SK-N-SH (cell line): ENCODE data around the gene MINDY4. TPM values are rescaled to one million over a fixed set of nuclear protein-coding genes. Genes with fewer than 3 reads are reported as not detected.

ENCODE experiments used
- CTCF ChIA-PET: fragments of 300-600, 350-600 bp; formaldehyde crosslinking; extraction: SDS; loops from one replicate; lab custom pipeline; 2021; lab: Yijun Ruan, JAX
- POLR2A ChIA-PET: fragments of 350-600 bp; sonication (Branson Sonifier 250); formaldehyde crosslinking; extraction: SDS; loops from one replicate; lab custom pipeline; 2020; ENCODE audit warnings: antibody characterized with exemption, inconsistent platforms; lab: Yijun Ruan, JAX
- DNase-seq: peaks from one replicate; pipeline ENCODE4 v3.0.0; 2012
- H2AFZ ChIP-seq: fragments of 200-600 bp; sonication (generic); 2 replicates; pipeline ENCODE4 v1.8.1; 2016; ENCODE audit warnings: antibody characterized with exemption, mild to moderate bottlenecking, low read depth
- H3F3A ChIP-seq: fragments of 200-600 bp; sonication (generic); replicated peaks from 2 replicates; pipeline ENCODE3; 2016; ENCODE audit warnings: antibody characterized with exemption, mild to moderate bottlenecking; ENCODE audit not compliant: insufficient read depth
- H3K27ac ChIP-seq, 2 experiments: fragments of 200-500 bp in 1 of 2; fragments of 200-600 bp in 1 of 2; sonication (Bioruptor generic) in 1 of 2; sonication (generic), shearing (Covaris generic) in 1 of 2; 2 replicates each; pipeline versions ENCODE4 v1.5.1 to v1.6.1; 2014 to 2016; ENCODE audit warnings: low read depth in 2 of 2, inconsistent platforms in 1 of 2, low read length in 1 of 2, mild to moderate bottlenecking in 1 of 2, mixed read lengths in 1 of 2
- H3K27me3 ChIP-seq: fragments of 200-600 bp; sonication (generic), shearing (Covaris generic); 2 replicates; pipeline ENCODE4 v1.6.1; 2016; ENCODE audit warnings: mixed run types; ENCODE audit not compliant: insufficient read depth
- H3K36me3 ChIP-seq, 2 experiments: fragments of 200-500 bp in 1 of 2; fragments of 200-600 bp in 1 of 2; sonication (Bioruptor generic) in 1 of 2; sonication (generic) in 1 of 2; replicated peaks in 1 of 2; 2 replicates each; pipeline versions ENCODE3 to v1.5.1; 2014 to 2016; ENCODE audit warnings: low read length in 1 of 2, mild to moderate bottlenecking in 1 of 2; ENCODE audit not compliant: insufficient read depth in 2 of 2, control insufficient read depth in 1 of 2
- H3K4me1 ChIP-seq, 2 experiments: fragments of 200-500 bp in 1 of 2; fragments of 200-600 bp in 1 of 2; sonication (Bioruptor generic) in 1 of 2; sonication (generic), shearing (Covaris generic) in 1 of 2; 2 replicates each; pipeline versions ENCODE4 v1.5.1 to v1.6.1; 2014 to 2016; ENCODE audit warnings: low read depth in 1 of 2, low read length in 1 of 2, mixed run types in 1 of 2; ENCODE audit not compliant: insufficient read depth in 2 of 2, control insufficient read depth in 1 of 2
- H3K4me2 ChIP-seq: fragments of 200-600 bp; sonication (generic), shearing (Covaris generic); 2 replicates; pipeline ENCODE4 v1.6.1; 2017; ENCODE audit warnings: mixed run types
- H3K4me3 ChIP-seq, 2 experiments: fragments of 200-500 bp in 1 of 2; fragments of 200-600 bp in 1 of 2; sonication (Bioruptor generic) in 1 of 2; sonication (generic), shearing (Covaris generic) in 1 of 2; 2 replicates each; pipeline versions ENCODE4 v1.5.1 to v1.8.1; 2014 to 2016; ENCODE audit warnings: low read depth in 2 of 2, inconsistent platforms in 1 of 2, low read length in 1 of 2, mild to moderate bottlenecking in 1 of 2, mixed read lengths in 1 of 2, moderate library complexity in 1 of 2
- H3K79me2 ChIP-seq: fragments of 200-600 bp; sonication (generic); 2 replicates; pipeline ENCODE4 v1.8.1; 2017; ENCODE audit warnings: mild to moderate bottlenecking; ENCODE audit not compliant: insufficient read depth
- H3K9ac ChIP-seq: fragments of 200-600 bp; sonication (generic); 2 replicates; pipeline ENCODE4 v1.6.1; 2017; ENCODE audit warnings: mixed run types
- H3K9me2 ChIP-seq: fragments of 200-600 bp; sonication (generic); 2 replicates; pipeline ENCODE4 v1.6.1; 2017; ENCODE audit warnings: mixed run types
- H3K9me3 ChIP-seq: fragments of 200-600 bp; sonication (generic); 2 replicates; pipeline ENCODE4 v1.6.1; 2017; ENCODE audit warnings: mixed run types, mild to moderate bottlenecking, moderate library complexity
- H4K20me1 ChIP-seq: fragments of 200-600 bp; sonication (generic); 2 replicates; pipeline ENCODE4 v1.6.1; 2017; ENCODE audit warnings: mild to moderate bottlenecking, mixed run types; ENCODE audit not compliant: insufficient read depth
- CHD2 ChIP-seq: fragments of 150-350 bp; IDR thresholded peaks from 2 replicates; pipeline ENCODE4 v1.6.1; 2018; ENCODE audit warnings: low read length; ENCODE audit not compliant: partially characterized antibody
- EP300 ChIP-seq, 2 experiments: IDR thresholded peaks; 2 replicates each; pipeline versions ENCODE4 v1.4.0 to v1.6.1; 2012; ENCODE audit warnings: borderline replicate concordance in 1 of 2, low read depth in 1 of 2, low read length in 1 of 2
- EZH2phosphoT487 ChIP-seq: fragments of 200-600 bp; sonication (generic); IDR thresholded peaks from 2 replicates; pipeline ENCODE4 v1.6.1; 2017; ENCODE audit warnings: low read depth, mixed run types, mild to moderate bottlenecking, antibody characterized with exemption, moderate library complexity, borderline replicate concordance
- FOXJ3 ChIP-seq: sonication (generic); formaldehyde crosslinking; IDR thresholded peaks from 2 replicates; pipeline ENCODE4 v1.5.1; 2020; ENCODE audit warnings: mild to moderate bottlenecking, missing genetic modification reagents
- FOXM1 ChIP-seq: IDR thresholded peaks from 2 replicates; pipeline ENCODE4 v1.4.0; 2012; ENCODE audit warnings: low read depth, mild to moderate bottlenecking
- GABPA ChIP-seq: IDR thresholded peaks from 2 replicates; pipeline ENCODE4 v1.4.0; 2012; ENCODE audit warnings: low read depth, mild to moderate bottlenecking
- GATA2 ChIP-seq: sonication (generic); formaldehyde crosslinking; IDR thresholded peaks from 2 replicates; pipeline ENCODE4 v1.5.0; 2020; ENCODE audit warnings: mild to moderate bottlenecking, missing genetic modification reagents
- JUND ChIP-seq: IDR thresholded peaks from 2 replicates; pipeline ENCODE4 v1.4.0; 2012
- MEF2A ChIP-seq: IDR thresholded peaks from 2 replicates; pipeline ENCODE4 v1.4.0; 2012; ENCODE audit warnings: low read depth, borderline replicate concordance
- MXI1 ChIP-seq: IDR thresholded peaks from 2 replicates; pipeline ENCODE4 v1.6.1; 2012; ENCODE audit warnings: mild to moderate bottlenecking, low read depth, low read length, improper control_type of control experiment
- PBX3 ChIP-seq: IDR thresholded peaks from 2 replicates; pipeline ENCODE4; 2012
- POLR2AphosphoS5 ChIP-seq: IDR thresholded peaks from 2 replicates; pipeline ENCODE4 v1.6.1; 2012; ENCODE audit warnings: low read depth, low read length
- RXRA ChIP-seq: IDR thresholded peaks from 2 replicates; pipeline ENCODE4 v1.4.0; 2012; ENCODE audit warnings: low read depth, mild to moderate bottlenecking, borderline replicate concordance
- SIN3A ChIP-seq: IDR thresholded peaks from 2 replicates; pipeline ENCODE4 v1.6.1; 2012; ENCODE audit warnings: low read depth, mild to moderate bottlenecking, low read length, moderate library complexity, borderline replicate concordance
- SMC3 ChIP-seq: IDR thresholded peaks from 2 replicates; pipeline ENCODE4 v1.6.1; 2012; ENCODE audit warnings: low read depth, low read length, improper control_type of control experiment
- TEAD4 ChIP-seq: IDR thresholded peaks from 2 replicates; pipeline ENCODE4 v1.4.0; 2012; ENCODE audit warnings: mild to moderate bottlenecking, borderline replicate concordance; ENCODE audit not compliant: insufficient read depth
- USF1 ChIP-seq: IDR thresholded peaks from 2 replicates; pipeline ENCODE4 v1.4.0; 2012; ENCODE audit warnings: low read depth, borderline replicate concordance
- USF2 ChIP-seq: fragments of 150-350 bp; IDR thresholded peaks from 2 replicates; pipeline ENCODE4 v1.6.1; 2017; ENCODE audit warnings: antibody characterized with exemption, low read length, low read depth, borderline replicate concordance
- YY1 ChIP-seq: IDR thresholded peaks from 2 replicates; pipeline ENCODE4 v1.4.0; 2012; ENCODE audit warnings: low read depth, mild to moderate bottlenecking
- WGBS: methylation state at CpG from one replicate; pipeline ENCODE4 v1.1.6; 2017; ENCODE audit warnings: low lambda C conversion rate; 5-methylcytosine and 5-hydroxymethylcytosine counted together
- polyA plus RNA-seq, 3 experiments: library from polyadenylated mRNA; depleted of rRNA; stranded (reverse); fragments of >200 nt; gene quantifications; 2 replicates each; pipeline ENCODE4 v1.2.3, GENCODE V29; 2012

MINDY4 gene
- polyA plus RNA-seq, 1 of the 3 experiments (the other 2 are of a cell fraction) = 1.8 TPM

- TF ChIP-seq FOXJ3 (CRISPR knock-in tag) (0 out of 2 replicates have a peak, but pooled peaks have one; percentile 66), SIN3A (no peak), MXI1 (peak; percentile 52; the same call in 1 of the 2 replicates), USF2 (no peak), POLR2AphosphoS5 (no peak), FOXM1 (no peak)
These were observed 143.9 kb downstream of the MINDY4 start (continued) for GRCh38 chr7:30915005-30915601.

- peaks cover 7% of the 10 kb centered on the region for H3F3A ChIP-seq
- no peak overlapping the region for H2AFZ ChIP-seq
- H4K20me1 ChIP-seq = no peaks in the 10 kb centered on the region
- H3K4me2 ChIP-seq = no peak overlapping the region
- H3K79me2 ChIP-seq = no peaks in the 10 kb centered on the region
- no peaks in the 10 kb centered on the region for H3K9me2 ChIP-seq
- POLR2A ChIA-PET = no interaction called here
- no peaks in the 10 kb centered on the region for H3K36me3 ChIP-seq
- no peak for TF ChIP-seq EP300 (IDR thresholded peaks at IDR 0.05; ENCODE audit: borderline replicate concordance in 1 of 2, low read depth in 1 of 2, low read length in 1 of 2)
- no peak for TF ChIP-seq RXRA
- TF ChIP-seq GATA2 (CRISPR knock-in tag) = no peak
- TF ChIP-seq CHD2 = no peak
- no peak for TF ChIP-seq SMC3
- no peak for TF ChIP-seq EZH2phosphoT487
- no peak for TF ChIP-seq USF2
- TF ChIP-seq GABPA = no peak
- no peak for TF ChIP-seq TEAD4
- no peak for TF ChIP-seq PBX3
- no peak for TF ChIP-seq JUND
- TF ChIP-seq YY1 = no peak
- TF ChIP-seq USF1 = no peak
- TF ChIP-seq MEF2A = no peak
- peaks cover 15 to 72% of the 10 kb centered on the region in 2 experiments; a peak in 3 of 4 replicates for H3K4me1 ChIP-seq
- 79% methylated on average over 6 of the region's 6 CpGs for WGBS
- H3K4me3 ChIP-seq = no peak overlapping the region
- DNase-seq = no peak
- H3K9me3 ChIP-seq = no peaks in the 10 kb centered on the region
- H3K9ac ChIP-seq = no peak overlapping the region
- H3K27me3 ChIP-seq = no peaks in the 10 kb centered on the region
- no peak overlapping the region for H3K27ac ChIP-seq
- CTCF ChIA-PET = interaction anchor here (1.0 to 10.9 kb wide), 4 partner anchors 23 to 116 kb away, joined by 3 to 84 read pairs (median 4); no protein-coding TSS in a partner anchor
These were observed 144.5 kb downstream of the MINDY4 start for GRCh38 chr7:30915751-30916150.
